SK-N-MC (cell line): ENCODE results near the gene PRPH.

ENCODE experiments used
- EZH2 ChIP-seq: fragments of 200-600 bp; sonication (generic); IDR thresholded peaks from one replicate; pipeline ENCODE4 v1.6.1; 2017; ENCODE audit warnings: antibody characterized with exemption
- FOXP2 ChIP-seq: optimal IDR thresholded peaks from 2 replicates; pipeline ENCODE3; 2011; ENCODE audit warnings: mild to moderate bottlenecking, moderate library complexity; ENCODE audit not compliant: insufficient read depth; ENCODE audit errors: extremely low read length, control extremely low read depth
- POLR2AphosphoS5 ChIP-seq: IDR thresholded peaks from 2 replicates; pipeline ENCODE4 v1.6.1; 2012; ENCODE audit warnings: mild to moderate bottlenecking, low read depth, low read length, borderline replicate concordance

GRCh38 chr12:49272790-49273725 is 21.9 kb upstream of the PRPH start:
- TF ChIP-seq FOXP2 (no peak), EZH2 (no peak), POLR2AphosphoS5 (no peak)
